Fibroblast of villous mesenchyme (primary cell): ENCODE data around the gene MUC2. TPM values are rescaled to one million over a fixed set of nuclear protein-coding genes. Genes with fewer than 3 reads are reported as not detected.
A peak's percentile ranks its signal among the peaks of the same experiment; 100 is the strongest.

Source experiments
- DNase-seq: peaks from one replicate; pipeline ENCODE4 v3.0.0-alpha.2; 2010; ENCODE audit warnings: low read depth
- H3K4me3 ChIP-seq: 2 replicates; pipeline ENCODE4 v1.5.1; 2011; ENCODE audit warnings: low read depth, mild to moderate bottlenecking, low read length
- total RNA-seq: library from RNA; depleted of rRNA; stranded (reverse); fragments of >200 nt; gene quantifications from 2 replicates; pipeline ENCODE4 v1.2.3, GENCODE V29; 2012
- TF ChIP-seq, protein P1 (sequence below): IDR thresholded peaks from 2 replicates; pipeline ENCODE4 v1.5.1; 2012; ENCODE audit warnings: low read depth, mild to moderate bottlenecking, low read length; ENCODE audit not compliant: insufficient read depth

Gene MUC2
- total RNA-seq, 1 donor = not detected

DNA sequence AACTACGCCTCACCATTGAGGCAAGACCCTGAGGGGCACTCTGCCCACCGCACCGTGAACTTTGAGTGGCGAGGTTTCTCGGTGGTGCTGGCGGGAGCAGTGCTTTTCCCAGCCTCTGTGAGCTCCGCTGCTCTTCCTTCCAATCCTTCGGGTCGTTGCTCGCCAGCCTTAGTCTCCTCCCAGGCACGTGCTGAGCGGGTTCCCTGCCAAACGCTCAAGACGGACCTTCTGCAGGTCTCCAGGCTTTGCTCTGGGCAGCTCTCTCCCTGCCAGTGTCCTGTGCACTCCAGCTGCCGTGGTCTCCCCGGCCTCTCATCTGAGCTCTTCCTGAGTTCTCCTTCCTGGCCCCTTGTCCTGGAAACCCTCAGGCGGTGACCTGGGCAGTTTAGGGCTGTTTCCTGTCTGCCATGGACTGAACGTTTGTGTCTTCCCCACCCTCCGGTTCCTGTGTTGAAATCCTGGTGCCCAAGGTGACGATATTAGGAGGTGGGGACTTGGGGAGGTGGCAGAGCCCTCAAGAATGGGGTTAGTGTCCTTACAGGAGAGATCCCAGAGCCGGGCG lies 27.0 kb upstream of the MUC2 start:
- H3K4me3 ChIP-seq = no peak overlapping the region
- TF ChIP-seq, protein P1, sequence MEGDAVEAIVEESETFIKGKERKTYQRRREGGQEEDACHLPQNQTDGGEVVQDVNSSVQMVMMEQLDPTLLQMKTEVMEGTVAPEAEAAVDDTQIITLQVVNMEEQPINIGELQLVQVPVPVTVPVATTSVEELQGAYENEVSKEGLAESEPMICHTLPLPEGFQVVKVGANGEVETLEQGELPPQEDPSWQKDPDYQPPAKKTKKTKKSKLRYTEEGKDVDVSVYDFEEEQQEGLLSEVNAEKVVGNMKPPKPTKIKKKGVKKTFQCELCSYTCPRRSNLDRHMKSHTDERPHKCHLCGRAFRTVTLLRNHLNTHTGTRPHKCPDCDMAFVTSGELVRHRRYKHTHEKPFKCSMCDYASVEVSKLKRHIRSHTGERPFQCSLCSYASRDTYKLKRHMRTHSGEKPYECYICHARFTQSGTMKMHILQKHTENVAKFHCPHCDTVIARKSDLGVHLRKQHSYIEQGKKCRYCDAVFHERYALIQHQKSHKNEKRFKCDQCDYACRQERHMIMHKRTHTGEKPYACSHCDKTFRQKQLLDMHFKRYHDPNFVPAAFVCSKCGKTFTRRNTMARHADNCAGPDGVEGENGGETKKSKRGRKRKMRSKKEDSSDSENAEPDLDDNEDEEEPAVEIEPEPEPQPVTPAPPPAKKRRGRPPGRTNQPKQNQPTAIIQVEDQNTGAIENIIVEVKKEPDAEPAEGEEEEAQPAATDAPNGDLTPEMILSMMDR = no peak
- DNase-seq = no peak

- TF ChIP-seq, protein P1 = no peak
- DNase-seq = no peak
Measured at GRCh38 chr11:1048375-1049070, 26.2 kb upstream of the MUC2 start.

DNA sequence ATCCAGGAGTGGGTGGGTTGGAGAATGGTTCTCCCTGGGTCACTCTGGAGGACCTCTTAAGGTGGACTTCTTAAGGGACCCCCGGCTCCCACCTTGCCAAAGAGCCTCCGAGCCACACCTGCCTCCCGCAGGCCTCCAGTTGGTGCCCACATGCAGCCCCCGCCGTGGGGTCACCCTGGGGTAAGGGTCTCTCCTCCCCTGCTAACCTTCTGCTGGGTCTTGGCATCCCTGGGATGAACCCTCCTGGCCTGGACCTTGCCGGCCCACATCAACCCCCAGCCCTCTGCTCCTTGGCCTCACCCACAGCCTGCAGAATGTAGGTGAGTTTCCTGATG lies 25.6 kb upstream of the MUC2 start:
- TF ChIP-seq, protein P1 = no peak
- H3K4me3 ChIP-seq = no peak overlapping the region
- DNase-seq = no peak

More at GRCh38 chr11:1048375-1049070, 26.2 kb upstream of the MUC2 start:
- H3K4me3 ChIP-seq = no peak overlapping the region

- TF ChIP-seq, protein P1 = no peak
- no peak overlapping the region for H3K4me3 ChIP-seq
- DNase-seq = no peak
Measured at GRCh38 chr11:1049431-1049891, 25.2 kb upstream of the MUC2 start.

GRCh38 chr11:1049911-1050580 lies 24.6 kb upstream of the MUC2 start:
- no peak overlapping the region for H3K4me3 ChIP-seq
- no peak for DNase-seq
- TF ChIP-seq, protein P1 = no peak

- TF ChIP-seq, protein P1 = peak; percentile 84
- DNase-seq = peak; percentile 51
- H3K4me3 ChIP-seq = no peak overlapping the region
Measured at GRCh38 chr11:1050581-1051355, 23.9 kb upstream of the MUC2 start.
